GM20431 (cell line): ENCODE measurements around the gene KSR1.

Experiments
- in situ Hi-C: fragments of 300-500 bp; cut with MseI, MboI; formaldehyde crosslinking; loops from one replicate; pipeline ENCODE4 v1.15.0; 2020; ENCODE audit warnings: low sequenced_read_pairs; ENCODE audit not compliant: unreplicated experiment

Gene KSR1

GRCh38 chr17:27506348-27507218 is 50.3 kb downstream of the KSR1 start:
- in situ Hi-C loops: no loop called here

- in situ Hi-C loops: no loop called here
Measured at GRCh38 chr17:27511168-27511883, 55.1 kb downstream of the KSR1 start.

GRCh38 chr17:27512031-27512430 is 55.8 kb downstream of the KSR1 start:
- in situ Hi-C loops: no loop called here

- in situ Hi-C loops: no loop called here
Measured at GRCh38 chr17:27512511-27513346, 56.5 kb downstream of the KSR1 start.

- in situ Hi-C loops: no loop called here
Measured at GRCh38 chr17:27513849-27514248, 57.6 kb downstream of the KSR1 start.

- in situ Hi-C loops: no loop called here
Measured at GRCh38 chr17:27514595-27515413, 58.6 kb downstream of the KSR1 start.

GRCh38 chr17:27518048-27518447 is 61.8 kb downstream of the KSR1 start:
- in situ Hi-C loops: no loop called here

GRCh38 chr17:27518545-27519521 is 62.6 kb downstream of the KSR1 start:
- in situ Hi-C loops: no loop called here

GRCh38 chr17:27519550-27519949 is 63.3 kb downstream of the KSR1 start:
- in situ Hi-C loops: no loop called here

GRCh38 chr17:27520491-27521185 is 64.4 kb downstream of the KSR1 start:
- in situ Hi-C loops: no loop called here

- in situ Hi-C loops: no loop called here
Measured at GRCh38 chr17:27521281-27522027, 65.2 kb downstream of the KSR1 start.

- in situ Hi-C loops: no loop called here
Measured at GRCh38 chr17:27522028-27522635, 65.9 kb downstream of the KSR1 start.

- in situ Hi-C loops: no loop called here
Measured at GRCh38 chr17:27523712-27524111, 67.5 kb downstream of the KSR1 start.

GRCh38 chr17:27524594-27524993 is 68.3 kb downstream of the KSR1 start:
- in situ Hi-C loops: no loop called here

- in situ Hi-C loops: no loop called here
Measured at GRCh38 chr17:27525316-27525715, 69.1 kb downstream of the KSR1 start.

- in situ Hi-C loops: no loop called here
Measured at GRCh38 chr17:27525836-27526603, 69.8 kb downstream of the KSR1 start.
